NCI-H2227 (cell line): ENCODE data around the gene KRT5.
"Not testable (repeated sequence)": the region's sequence is repeated elsewhere in the genome, so short reads cannot be mapped to it uniquely, and the experiment has no call there.

Experiments
- DNase-seq: peaks from one replicate; lab custom pipeline; 2025; ENCODE audit not compliant: unreplicated experiment; lab: John Stamatoyannopoulos, UW

Gene KRT5

GRCh38 chr12:52522346-52523011 lies 2.3 kb upstream of the KRT5 start:
- DNase-seq: no peak

- DNase-seq: no peak
These were observed 1.5 kb upstream of the KRT5 start for GRCh38 chr12:52521568-52522266.

DNA sequence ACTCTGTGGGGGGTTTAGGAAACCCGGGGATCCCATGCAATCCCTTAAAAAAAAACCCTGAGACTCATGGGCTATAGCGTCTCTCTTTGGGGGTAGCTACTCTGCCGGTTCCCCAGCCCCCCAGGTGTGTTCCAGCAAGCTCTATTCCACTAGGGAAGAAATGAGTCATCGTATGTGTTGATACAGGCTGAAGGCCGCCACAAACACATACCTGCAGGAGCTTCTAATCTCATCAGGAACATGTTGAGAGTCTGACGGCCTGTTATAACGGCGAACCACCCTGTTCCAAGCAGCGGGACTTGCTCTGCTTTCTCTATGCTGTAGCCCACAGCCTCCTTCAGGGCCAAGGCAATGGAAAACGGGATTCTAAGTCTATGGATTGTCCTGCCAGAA lies 977 bp upstream of the KRT5 start:
- DNase-seq: no peak

DNA sequence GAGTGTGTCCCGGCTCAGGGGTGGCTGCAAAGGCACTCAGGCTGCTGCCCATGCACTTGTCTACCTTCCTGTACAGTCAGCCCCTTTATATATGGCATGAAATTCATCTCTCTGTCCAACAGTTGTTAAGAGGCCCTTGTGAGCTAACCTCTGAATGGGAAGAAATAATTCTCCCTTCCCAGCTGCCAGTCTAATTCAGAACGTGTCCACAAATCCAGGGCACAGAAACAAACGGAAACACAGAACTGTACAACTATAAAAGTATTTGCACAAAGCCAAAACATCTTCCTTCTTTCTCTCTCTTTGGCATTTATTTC lies 849 bp downstream of the KRT5 start:
- DNase-seq: no peak

DNA sequence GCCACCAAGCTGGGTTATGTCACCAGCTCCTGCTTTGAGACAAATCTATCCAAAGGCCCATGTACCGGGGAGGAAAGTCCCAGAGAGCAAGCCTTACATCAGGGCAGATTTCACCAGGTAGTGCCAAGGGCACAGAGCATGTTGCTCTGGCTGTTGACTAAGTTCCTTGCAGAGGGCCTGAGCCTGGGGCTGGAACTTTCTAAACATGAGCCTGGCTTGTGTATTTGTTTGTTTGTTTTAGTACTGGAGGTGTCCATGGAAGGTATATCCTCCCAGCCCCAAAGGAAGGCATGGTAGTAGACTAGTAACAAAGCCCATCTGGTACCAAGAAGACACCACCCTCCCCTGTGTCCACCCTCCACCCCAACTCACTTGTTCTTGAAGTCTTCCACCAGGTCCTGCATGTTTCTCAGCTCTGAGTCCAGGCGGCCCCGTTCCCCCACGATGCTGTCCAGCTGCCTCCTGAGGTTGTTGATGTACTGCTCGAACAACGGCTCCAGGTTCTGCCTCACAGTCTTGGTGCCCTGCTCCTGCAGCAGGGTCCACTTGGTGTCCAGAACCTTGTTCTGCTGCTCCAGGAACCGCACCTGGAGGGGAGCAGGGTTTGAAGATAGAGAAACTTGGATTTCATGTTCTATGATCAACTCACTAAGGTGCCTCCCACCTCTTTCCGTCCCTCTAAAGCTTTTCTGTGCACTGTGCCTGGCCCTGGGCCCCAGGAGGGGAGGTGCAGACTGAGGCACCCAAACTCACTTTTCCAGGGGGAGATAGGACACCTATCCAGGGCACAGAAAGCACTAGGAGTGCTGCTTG lies 1.4 kb downstream of the KRT5 start:
- DNase-seq: no peak

- DNase-seq: no peak
These were observed 2.3 kb downstream of the KRT5 start for GRCh38 chr12:52517888-52518287.

- DNase-seq: no peak
These were observed 3.0 kb downstream of the KRT5 start for GRCh38 chr12:52517005-52517835.

- DNase-seq: no peak
These were observed 4.0 kb downstream of the KRT5 start for GRCh38 chr12:52515927-52516831.

DNA sequence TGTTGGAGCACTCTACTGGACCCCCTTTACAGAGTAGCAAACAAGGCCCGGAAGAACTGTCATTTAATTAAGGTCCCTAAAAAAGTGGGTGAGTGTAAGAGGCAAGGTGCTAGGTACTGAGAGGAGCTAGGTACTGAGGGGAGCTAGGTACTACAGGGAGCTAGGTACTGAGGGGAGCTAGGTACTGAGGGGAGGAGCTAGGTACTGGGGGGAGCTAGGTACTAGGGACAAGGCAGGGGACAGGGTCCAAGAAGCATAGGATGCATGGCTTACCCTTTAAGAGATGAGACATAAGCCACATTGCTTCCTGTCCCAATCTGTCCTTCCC lies 4.9 kb downstream of the KRT5 start:
- no peak for DNase-seq

GRCh38 chr12:52514471-52515318 lies 5.5 kb downstream of the KRT5 start:
- no peak for DNase-seq

DNA sequence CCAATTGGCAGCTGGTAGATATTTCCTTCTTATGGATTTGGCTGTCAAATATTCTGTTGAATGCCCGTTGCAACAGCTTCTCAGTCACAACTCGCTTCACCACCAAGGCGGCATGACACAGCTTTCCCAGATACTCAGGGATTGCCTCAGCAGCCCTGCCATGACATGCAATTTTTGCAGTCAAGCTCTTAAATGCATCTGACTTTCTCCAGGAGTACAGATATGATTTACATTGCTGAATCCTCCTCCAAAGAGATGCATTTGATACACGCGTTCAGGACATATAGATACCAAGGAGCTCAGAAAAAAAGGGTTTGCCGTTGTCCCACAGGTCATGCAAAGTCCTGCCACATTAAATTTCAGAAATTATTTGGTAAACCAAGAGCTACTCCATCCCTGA lies 6.5 kb downstream of the KRT5 start:
- DNase-seq: no peak

GRCh38 chr12:52508211-52508610 lies 12.0 kb downstream of the KRT5 start:
- no peak for DNase-seq

- peak; percentile 17 for DNase-seq
These were observed 13.1 kb downstream of the KRT5 start for GRCh38 chr12:52506858-52507715.

DNA sequence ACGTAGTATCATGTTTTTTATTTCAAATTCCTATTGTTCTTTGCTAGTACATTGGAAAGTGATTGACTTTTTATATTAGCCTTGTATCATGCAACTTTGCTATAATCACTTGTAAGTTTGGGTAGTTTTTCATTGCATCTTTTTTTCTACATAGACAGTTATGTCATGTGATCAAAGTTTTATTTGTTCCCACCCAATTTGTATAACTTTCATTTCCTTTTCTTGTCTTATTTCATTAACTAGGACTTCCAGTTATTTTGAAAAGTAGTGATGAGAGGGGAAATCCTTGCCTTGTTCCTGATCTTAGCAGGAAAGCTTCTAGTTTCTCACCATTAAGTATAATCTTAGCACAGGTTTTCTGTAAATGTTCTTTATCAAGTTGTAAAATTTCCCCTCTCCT lies 17.3 kb downstream of the KRT5 start:
- no peak for DNase-seq

DNA sequence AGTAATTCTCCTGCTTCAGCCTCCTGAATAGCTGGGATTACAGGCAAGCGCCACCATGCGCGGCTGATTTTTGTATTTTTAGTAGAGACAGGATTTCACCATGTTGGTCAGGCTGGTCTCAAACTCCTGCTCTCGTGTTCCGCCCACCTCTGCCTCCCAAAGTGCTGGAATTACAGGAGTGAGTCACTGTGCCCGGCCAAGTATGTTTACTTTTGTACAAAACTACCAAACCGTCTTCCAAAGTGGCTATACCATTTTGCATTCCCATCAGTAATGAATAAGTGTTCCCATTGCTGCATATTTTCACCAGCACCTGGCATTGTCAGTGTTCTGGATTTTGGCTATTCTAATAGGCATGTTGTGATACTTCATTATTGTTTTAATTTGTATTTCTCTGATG lies 18.7 kb downstream of the KRT5 start:
- DNase-seq: no peak

- not testable (repeated sequence) for DNase-seq
These were observed 19.6 kb downstream of the KRT5 start for GRCh38 chr12:52500574-52500973.

DNA sequence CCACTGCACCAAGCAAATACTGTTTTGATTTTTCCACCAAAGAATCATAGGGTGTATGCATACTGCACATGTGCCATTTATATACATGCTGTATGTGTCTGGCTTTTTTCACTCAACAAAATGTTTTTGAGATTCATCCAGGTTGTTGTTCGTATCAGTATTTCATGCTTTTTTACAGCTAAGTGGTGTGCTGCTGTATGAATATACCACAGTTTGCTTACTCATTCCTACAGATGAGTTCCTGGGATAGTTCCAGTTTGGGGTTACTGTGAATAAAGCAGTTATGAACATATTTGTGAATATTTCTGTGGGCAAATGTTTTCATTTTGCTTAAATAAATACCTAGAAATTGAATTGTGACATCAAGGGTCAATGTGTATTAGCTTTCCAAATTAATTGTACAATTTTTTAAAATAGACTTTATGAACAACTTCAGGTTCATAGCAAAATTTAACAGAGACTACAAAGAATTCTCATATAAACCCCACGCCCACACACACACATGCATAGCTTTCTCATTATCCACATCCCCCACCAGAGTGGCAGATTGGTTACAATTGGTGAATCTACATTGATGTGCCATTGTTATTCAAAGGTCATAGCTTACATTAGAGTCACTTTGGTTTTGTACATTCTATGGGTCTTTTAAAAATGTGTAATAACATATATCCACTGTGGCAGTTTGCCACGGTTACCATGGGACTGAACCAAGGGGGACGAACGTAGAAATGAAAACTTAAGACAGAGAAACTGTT lies 20.2 kb downstream of the KRT5 start:
- DNase-seq: no peak

DNA sequence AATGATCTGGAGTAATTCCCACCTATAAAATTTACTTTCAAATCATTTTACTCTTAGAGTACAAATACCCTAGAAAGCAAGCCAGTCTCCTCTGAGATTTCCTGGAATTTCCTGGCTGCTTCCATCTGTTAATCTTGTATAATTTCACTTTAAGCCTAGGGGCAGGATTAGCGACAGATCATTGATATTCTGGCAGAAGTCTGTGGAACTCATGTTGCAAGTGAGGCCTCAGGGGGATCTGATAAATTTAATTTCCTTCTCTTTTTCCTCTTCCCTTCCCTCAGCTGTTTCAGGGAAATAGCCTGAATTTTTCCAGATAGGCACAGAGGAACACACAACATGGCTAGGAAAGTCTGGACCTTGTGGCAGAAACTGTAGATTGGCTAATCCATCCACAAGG lies 21.2 kb downstream of the KRT5 start:
- no peak for DNase-seq
